Nephron (organoid): ENCODE data around the gene NT5M.
A peak's percentile ranks its signal among the peaks of the same experiment; 100 is the strongest.

ENCODE experiments used
- H3K27ac Mint-ChIP-seq, 3 experiments: 2 replicates each; pipeline ENCODE4 v1.8.0; 2020; ENCODE audit warnings: mixed read lengths in 3 of 3, mild to moderate bottlenecking in 2 of 3, moderate library complexity in 1 of 3
- H3K27me3 Mint-ChIP-seq: 2 replicates; pipeline ENCODE4 v1.8.0; 2021; ENCODE audit warnings: low read depth, mild to moderate bottlenecking, moderate library complexity, mixed read lengths
- H3K36me3 Mint-ChIP-seq: 2 replicates; pipeline ENCODE4 v1.8.0; 2020; ENCODE audit warnings: low read depth, mixed read lengths
- H3K4me1 Mint-ChIP-seq: 2 replicates; pipeline ENCODE4 v1.8.0; 2020; ENCODE audit warnings: mixed read lengths
- H3K4me3 Mint-ChIP-seq, 3 experiments: 2 replicates each; pipeline ENCODE4 v1.8.0; 2020; ENCODE audit warnings: mild to moderate bottlenecking in 3 of 3, mixed read lengths in 3 of 3, moderate library complexity in 2 of 3
- H3K9me3 Mint-ChIP-seq: 2 replicates; pipeline ENCODE4 v1.8.0; 2020; ENCODE audit warnings: mixed read lengths
- TF ChIP-seq, protein P1 (sequence below), 3 experiments: fragments of 200-600 bp; sonication (generic); IDR thresholded peaks; one replicate each; pipeline ENCODE4 v1.5.0; 2021; ENCODE audit warnings: antibody characterized with exemption in 3 of 3; ENCODE audit not compliant: unreplicated experiment in 3 of 3

Gene NT5M

DNA sequence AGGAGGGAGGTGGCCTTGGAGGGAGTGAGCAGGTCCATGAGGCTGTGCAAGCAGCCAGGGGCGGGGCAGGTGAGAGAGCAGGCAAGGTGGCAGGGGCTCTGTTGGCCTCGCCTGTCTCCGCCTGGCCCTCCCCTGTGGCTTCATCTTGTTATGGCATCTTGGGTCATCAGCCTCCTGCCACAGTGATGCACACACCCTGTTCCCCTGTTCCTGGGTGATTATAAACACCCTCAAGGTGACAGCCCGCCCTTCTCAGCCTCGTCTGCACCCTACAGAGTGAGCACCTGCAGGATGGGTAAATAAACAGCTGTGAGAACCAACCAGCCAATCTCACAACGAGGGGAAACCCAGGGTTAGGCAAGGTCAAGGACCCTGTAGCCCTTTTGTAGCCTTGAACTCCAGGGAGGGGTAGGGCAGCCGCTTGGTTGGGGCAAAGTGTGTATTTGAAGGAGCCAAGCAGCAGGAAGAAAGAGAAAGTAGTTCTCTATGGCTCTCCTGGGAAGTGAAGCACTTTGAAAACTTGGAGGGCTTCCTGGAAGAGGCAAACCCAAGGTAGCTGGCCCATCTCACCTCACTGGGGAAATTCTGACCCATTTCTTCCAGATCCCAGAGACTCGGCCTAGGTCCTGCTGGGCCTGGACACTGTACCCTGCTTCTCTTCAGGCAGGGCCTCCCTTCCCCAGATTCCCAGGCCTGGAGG, 60.6 kb downstream of the NT5M start:
- Mint-ChIP-seq H3K4me1 (peaks cover 30% of the 10 kb centered on the region), H3K36me3 (peaks cover 8% of the 10 kb centered on the region), H3K27ac (peak overlapping the region in 1 of 3 experiments; percentile 20), H3K9me3 (peaks cover 18% of the 10 kb centered on the region), H3K4me3 (no peak overlapping the region), H3K27me3 (peaks cover 40% of the 10 kb centered on the region)
- TF ChIP-seq, protein P1, sequence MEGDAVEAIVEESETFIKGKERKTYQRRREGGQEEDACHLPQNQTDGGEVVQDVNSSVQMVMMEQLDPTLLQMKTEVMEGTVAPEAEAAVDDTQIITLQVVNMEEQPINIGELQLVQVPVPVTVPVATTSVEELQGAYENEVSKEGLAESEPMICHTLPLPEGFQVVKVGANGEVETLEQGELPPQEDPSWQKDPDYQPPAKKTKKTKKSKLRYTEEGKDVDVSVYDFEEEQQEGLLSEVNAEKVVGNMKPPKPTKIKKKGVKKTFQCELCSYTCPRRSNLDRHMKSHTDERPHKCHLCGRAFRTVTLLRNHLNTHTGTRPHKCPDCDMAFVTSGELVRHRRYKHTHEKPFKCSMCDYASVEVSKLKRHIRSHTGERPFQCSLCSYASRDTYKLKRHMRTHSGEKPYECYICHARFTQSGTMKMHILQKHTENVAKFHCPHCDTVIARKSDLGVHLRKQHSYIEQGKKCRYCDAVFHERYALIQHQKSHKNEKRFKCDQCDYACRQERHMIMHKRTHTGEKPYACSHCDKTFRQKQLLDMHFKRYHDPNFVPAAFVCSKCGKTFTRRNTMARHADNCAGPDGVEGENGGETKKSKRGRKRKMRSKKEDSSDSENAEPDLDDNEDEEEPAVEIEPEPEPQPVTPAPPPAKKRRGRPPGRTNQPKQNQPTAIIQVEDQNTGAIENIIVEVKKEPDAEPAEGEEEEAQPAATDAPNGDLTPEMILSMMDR (IDR thresholded peaks at IDR 0.05; ENCODE audit: unreplicated experiment in 3 of 3), result no peak

- peaks cover 6% of the 10 kb centered on the region for H3K36me3 Mint-ChIP-seq
- H3K27me3 Mint-ChIP-seq, result peaks cover 40% of the 10 kb centered on the region
- no peak overlapping the region for H3K4me3 Mint-ChIP-seq
- H3K9me3 Mint-ChIP-seq, result peaks cover 13% of the 10 kb centered on the region
- TF ChIP-seq, protein P1 (IDR thresholded peaks at IDR 0.05; ENCODE audit: unreplicated experiment in 3 of 3), result no peak
- H3K4me1 Mint-ChIP-seq, result peaks cover 30% of the 10 kb centered on the region
- H3K27ac Mint-ChIP-seq, result peak overlapping the region in 1 of 3 experiments; percentile 20
These were observed 61.1 kb downstream of the NT5M start for GRCh38 chr17:17364338-17364667.

- TF ChIP-seq, protein P1 (IDR thresholded peaks at IDR 0.05; ENCODE audit: unreplicated experiment in 3 of 3), result no peak
- Mint-ChIP-seq H3K27ac (no peak overlapping the region), H3K4me3 (no peak overlapping the region), H3K36me3 (no peaks in the 10 kb centered on the region), H3K27me3 (peaks cover 40% of the 10 kb centered on the region), H3K9me3 (peaks cover 7% of the 10 kb centered on the region), H3K4me1 (peaks cover 30% of the 10 kb centered on the region)
These were observed 62.4 kb downstream of the NT5M start for GRCh38 chr17:17365476-17366110.

DNA sequence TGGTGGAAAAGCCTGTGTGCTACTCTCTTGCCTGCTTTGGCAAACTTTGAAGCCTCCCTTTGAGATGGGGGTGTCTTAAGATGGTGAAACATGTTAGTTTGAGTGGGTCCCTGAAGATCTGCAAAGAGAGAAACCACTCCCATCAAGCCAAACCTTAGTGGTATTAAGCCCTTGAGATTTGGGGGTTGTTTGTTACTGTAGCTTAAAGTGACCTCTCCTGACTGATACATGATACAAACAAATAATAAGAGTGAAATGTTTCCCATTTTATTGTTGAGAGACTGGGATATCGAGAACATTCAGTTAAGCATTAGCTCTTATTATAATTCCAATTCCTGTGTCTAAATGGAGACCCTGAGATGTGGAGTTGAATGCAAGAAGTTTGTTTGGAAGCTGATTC, 63.1 kb downstream of the NT5M start:
- Mint-ChIP-seq H3K27me3 (peaks cover 39% of the 10 kb centered on the region), H3K27ac (peak overlapping the region in 1 of 3 experiments; percentile 33), H3K4me3 (no peak overlapping the region), H3K9me3 (peaks cover 7% of the 10 kb centered on the region), H3K36me3 (no peaks in the 10 kb centered on the region), H3K4me1 (peaks cover 30% of the 10 kb centered on the region)
- TF ChIP-seq, protein P1 (IDR thresholded peaks at IDR 0.05; ENCODE audit: unreplicated experiment in 3 of 3), result no peak

- Mint-ChIP-seq H3K4me1 (peaks cover 30% of the 10 kb centered on the region), H3K4me3 (peak overlapping the region in 1 of 3 experiments; percentile 31), H3K36me3 (no peaks in the 10 kb centered on the region), H3K9me3 (peaks cover 7% of the 10 kb centered on the region), H3K27ac (no peak overlapping the region), H3K27me3 (peaks cover 32% of the 10 kb centered on the region)
- TF ChIP-seq, protein P1 (IDR thresholded peaks at IDR 0.05; ENCODE audit: unreplicated experiment in 3 of 3), result no peak
These were observed 64.0 kb downstream of the NT5M start for GRCh38 chr17:17366941-17367875.
